H1 (cell line): ENCODE results near the gene SPIRE2. TPM values are rescaled to one million over a fixed set of nuclear protein-coding genes. Genes with fewer than 3 reads are reported as not detected.

Experiments
- CHD1 ChIP-seq: IDR thresholded peaks from 2 replicates; pipeline ENCODE4 v1.6.1; 2012; ENCODE audit warnings: low read depth, low read length, improper control_type of control experiment
- EGR1 ChIP-seq: IDR thresholded peaks from 2 replicates; pipeline ENCODE4 v1.6.1; 2011; ENCODE audit warnings: low read depth, low read length, borderline replicate concordance
- EP300 ChIP-seq, 2 experiments: IDR thresholded peaks; 1 replicate in 1 of 2; 2 replicates in 1 of 2; pipeline ENCODE4 v1.6.1; 2011 to 2012; ENCODE audit warnings: low read depth in 2 of 2, low read length in 2 of 2, mild to moderate bottlenecking in 2 of 2, borderline replicate concordance in 1 of 2, inconsistent platforms in 1 of 2, moderate library complexity in 1 of 2
- JUND ChIP-seq: IDR thresholded peaks from 2 replicates; pipeline ENCODE4 v1.6.1; 2011; ENCODE audit warnings: mild to moderate bottlenecking, improper control_type of control experiment, low read length
- MAFK ChIP-seq: IDR thresholded peaks from 2 replicates; pipeline ENCODE4 v1.6.1; 2012; ENCODE audit warnings: low read depth, mild to moderate bottlenecking, improper control_type of control experiment, low read length
- SP4 ChIP-seq: IDR thresholded peaks from 2 replicates; pipeline ENCODE4 v1.6.1; 2012; ENCODE audit warnings: low read length, inconsistent platforms
- polyA plus RNA-seq, 7 experiments: library from polyadenylated mRNA; depleted of rRNA in 3 of 7; stranded (reverse) in 5 of 7; unstranded in 2 of 7; fragments of >200 nt in 5 of 7; fragments of 200-250 nt in 2 of 7; gene quantifications; 1 replicate in 5 of 7; 2 replicates in 1 of 7; 4 replicates in 1 of 7; pipeline versions ENCODE4 v1.2.1 to v1.2.3, GENCODE V29; 2011 to 2013; ENCODE audit warnings: missing spikeins in 2 of 7, mixed read lengths in 2 of 7
- total RNA-seq: library from RNA; stranded (reverse); fragmentation: NEBNext Ultra II Directional; extraction: Animal tissue kit (Norgen Biotek cat#: 25700); gene quantifications from 2 replicates; pipeline ENCODE4 v1.2.1, GENCODE V29; 2021

SPIRE2 gene
- total and polyA plus RNA-seq, 2 of the 8 experiments (the other 6 are each of a cell fraction or from before 2014, with no cell fraction given), result 7.4 to 15.4 TPM

GRCh38 chr16:89880477-89881367 is 52.4 kb downstream of the SPIRE2 start (continued):
- TF ChIP-seq EP300 (IDR thresholded peaks at IDR 0.05; ENCODE audit: borderline replicate concordance in 1 of 2, low read depth in 2 of 2, low read length in 2 of 2) (no peak), JUND (no peak), CHD1 (no peak), MAFK (no peak), SP4 (no peak), EGR1 (no peak)
